Panc1 (cell line): ENCODE data around the gene ERC2.

Experiments used
- POLR2AphosphoS5 ChIP-seq: IDR thresholded peaks from 2 replicates; pipeline ENCODE4 v1.6.1; 2012; ENCODE audit warnings: mild to moderate bottlenecking, low read depth, low read length, moderate library complexity
- TF ChIP-seq, protein P1 (sequence below): fragments of 450-650 bp; IDR thresholded peaks from 2 replicates; pipeline ENCODE4 v1.5.1; 2017; ENCODE audit warnings: mild to moderate bottlenecking

DNA sequence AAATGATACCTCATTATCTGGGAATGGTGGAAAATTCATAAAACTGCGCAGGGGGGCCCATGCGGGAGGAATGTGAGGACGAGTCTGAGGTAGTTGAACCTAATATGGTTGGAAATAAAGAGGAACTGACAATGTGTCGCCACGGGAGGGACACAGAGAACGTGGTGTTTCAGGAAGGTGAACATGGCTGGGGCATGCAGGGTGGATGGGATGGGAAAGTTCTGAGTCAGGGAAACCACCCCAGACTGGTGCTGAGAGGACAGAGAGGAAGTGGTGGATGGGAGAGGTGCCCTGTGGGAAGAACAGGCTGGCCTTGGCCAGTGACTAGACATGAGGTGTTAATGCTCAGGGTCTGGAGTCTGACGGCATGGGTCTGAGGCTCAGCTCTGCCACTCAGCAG is 844.0 kb downstream of the ERC2 start:
- TF ChIP-seq, protein P1, sequence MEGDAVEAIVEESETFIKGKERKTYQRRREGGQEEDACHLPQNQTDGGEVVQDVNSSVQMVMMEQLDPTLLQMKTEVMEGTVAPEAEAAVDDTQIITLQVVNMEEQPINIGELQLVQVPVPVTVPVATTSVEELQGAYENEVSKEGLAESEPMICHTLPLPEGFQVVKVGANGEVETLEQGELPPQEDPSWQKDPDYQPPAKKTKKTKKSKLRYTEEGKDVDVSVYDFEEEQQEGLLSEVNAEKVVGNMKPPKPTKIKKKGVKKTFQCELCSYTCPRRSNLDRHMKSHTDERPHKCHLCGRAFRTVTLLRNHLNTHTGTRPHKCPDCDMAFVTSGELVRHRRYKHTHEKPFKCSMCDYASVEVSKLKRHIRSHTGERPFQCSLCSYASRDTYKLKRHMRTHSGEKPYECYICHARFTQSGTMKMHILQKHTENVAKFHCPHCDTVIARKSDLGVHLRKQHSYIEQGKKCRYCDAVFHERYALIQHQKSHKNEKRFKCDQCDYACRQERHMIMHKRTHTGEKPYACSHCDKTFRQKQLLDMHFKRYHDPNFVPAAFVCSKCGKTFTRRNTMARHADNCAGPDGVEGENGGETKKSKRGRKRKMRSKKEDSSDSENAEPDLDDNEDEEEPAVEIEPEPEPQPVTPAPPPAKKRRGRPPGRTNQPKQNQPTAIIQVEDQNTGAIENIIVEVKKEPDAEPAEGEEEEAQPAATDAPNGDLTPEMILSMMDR: no peak
- no peak for TF ChIP-seq POLR2AphosphoS5
